22Rv1 (cell line): Measurements from ENCODE around the gene TRIM38.

Experiments used
- ZFX ChIP-seq: fragments of 450-650 bp; IDR thresholded peaks from 2 replicates; pipeline ENCODE4 v1.6.1; 2017; ENCODE audit warnings: antibody characterized with exemption, borderline replicate concordance
- TF ChIP-seq, protein P1 (sequence below): fragments of 450-650 bp; IDR thresholded peaks from 2 replicates; pipeline ENCODE4 v1.5.1; 2017; ENCODE audit warnings: mild to moderate bottlenecking

DNA sequence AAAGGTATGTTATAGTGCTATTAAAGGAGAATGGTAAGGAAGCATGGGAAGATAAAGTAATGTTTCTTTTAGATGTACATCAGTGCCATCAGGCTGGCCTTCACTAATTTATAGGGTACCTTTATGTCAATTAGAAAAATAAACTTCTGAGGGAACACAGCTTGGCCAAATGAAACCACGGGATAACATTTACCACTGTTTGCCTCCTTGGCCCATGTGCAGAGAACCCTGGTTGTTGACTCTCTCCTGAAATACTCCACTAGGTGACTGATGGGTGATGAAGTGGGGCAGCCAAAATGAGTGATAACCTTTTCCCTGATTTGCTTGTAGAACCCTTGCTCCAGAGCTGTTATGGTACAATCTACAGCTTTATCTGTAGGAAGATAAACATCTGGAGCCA is 9.5 kb downstream of the TRIM38 start:
- TF ChIP-seq, protein P1, sequence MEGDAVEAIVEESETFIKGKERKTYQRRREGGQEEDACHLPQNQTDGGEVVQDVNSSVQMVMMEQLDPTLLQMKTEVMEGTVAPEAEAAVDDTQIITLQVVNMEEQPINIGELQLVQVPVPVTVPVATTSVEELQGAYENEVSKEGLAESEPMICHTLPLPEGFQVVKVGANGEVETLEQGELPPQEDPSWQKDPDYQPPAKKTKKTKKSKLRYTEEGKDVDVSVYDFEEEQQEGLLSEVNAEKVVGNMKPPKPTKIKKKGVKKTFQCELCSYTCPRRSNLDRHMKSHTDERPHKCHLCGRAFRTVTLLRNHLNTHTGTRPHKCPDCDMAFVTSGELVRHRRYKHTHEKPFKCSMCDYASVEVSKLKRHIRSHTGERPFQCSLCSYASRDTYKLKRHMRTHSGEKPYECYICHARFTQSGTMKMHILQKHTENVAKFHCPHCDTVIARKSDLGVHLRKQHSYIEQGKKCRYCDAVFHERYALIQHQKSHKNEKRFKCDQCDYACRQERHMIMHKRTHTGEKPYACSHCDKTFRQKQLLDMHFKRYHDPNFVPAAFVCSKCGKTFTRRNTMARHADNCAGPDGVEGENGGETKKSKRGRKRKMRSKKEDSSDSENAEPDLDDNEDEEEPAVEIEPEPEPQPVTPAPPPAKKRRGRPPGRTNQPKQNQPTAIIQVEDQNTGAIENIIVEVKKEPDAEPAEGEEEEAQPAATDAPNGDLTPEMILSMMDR = no peak
- no peak for TF ChIP-seq ZFX
